CMK (cell line): ENCODE results near the gene GPR21.

Experiments
- DNase-seq: peaks from one replicate; pipeline ENCODE4 v3.0.0-alpha.2; 2010; ENCODE audit warnings: low read depth

The GPR21 gene

GRCh38 chr9:123063896-123064295 is 30.4 kb downstream of the GPR21 start:
- DNase-seq: no peak

- DNase-seq: no peak
Measured at GRCh38 chr9:123064716-123065115, 31.2 kb downstream of the GPR21 start.

DNA sequence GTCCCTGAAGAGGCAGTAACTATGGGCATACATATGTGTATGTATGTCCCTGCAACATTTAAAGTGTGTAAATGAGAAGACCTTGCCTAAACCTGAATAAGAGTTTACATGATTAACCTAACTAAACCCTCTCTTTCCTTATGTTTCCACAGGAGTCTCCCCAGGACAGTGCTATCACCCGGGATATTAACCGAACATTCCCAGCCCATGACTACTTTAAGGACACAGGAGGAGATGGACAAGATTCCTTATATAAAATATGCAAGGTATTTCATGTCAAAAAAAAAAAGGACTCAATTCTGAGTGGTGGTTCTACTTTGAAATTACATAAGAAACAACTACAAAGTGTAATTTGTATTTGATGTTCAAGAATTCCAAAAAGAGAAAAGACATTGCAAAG is 31.7 kb downstream of the GPR21 start:
- no peak for DNase-seq

DNA sequence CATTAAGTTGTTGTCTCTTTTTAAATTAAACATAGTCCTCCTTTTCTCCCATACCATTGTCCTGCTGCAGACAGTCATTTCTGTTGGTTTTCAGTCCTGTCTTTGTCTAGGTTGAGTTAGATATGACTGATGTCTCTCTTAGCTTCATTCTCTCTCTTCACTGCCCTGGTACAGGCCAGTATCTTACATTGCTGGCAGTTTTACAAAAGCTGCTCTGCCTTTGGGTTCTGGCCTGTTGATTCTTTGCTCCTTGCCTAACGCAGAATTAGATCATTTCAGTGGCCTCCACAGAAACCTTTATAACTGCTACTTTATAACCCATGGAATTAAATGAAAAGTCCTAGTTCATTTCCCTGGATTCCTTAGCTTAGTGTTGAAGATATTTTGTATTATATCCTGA is 33.7 kb downstream of the GPR21 start:
- no peak for DNase-seq

DNA sequence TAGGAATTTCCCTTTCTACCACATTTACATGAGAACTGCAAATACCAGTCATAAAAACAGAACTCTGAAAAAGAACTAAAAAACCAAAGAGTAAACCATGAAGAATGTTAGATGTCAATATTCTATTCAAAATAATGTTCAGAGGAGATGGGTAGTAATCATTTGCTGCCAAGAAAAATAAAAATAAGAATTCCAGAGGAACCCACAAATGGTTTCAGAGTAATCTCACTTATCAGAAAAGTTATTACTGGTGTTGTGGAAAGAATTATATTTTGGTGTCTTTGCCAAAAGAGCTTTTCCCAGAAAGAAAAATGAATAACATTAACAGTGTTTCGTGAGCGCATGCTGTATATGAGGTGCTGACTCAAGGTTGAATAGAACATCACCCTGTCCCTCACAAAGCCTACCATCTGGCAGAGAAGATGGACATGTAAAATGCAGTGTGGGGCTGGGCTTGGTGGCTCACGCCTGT is 35.6 kb downstream of the GPR21 start:
- no peak for DNase-seq

- no peak for DNase-seq
Measured at GRCh38 chr9:123070198-123070597, 36.7 kb downstream of the GPR21 start.

DNA sequence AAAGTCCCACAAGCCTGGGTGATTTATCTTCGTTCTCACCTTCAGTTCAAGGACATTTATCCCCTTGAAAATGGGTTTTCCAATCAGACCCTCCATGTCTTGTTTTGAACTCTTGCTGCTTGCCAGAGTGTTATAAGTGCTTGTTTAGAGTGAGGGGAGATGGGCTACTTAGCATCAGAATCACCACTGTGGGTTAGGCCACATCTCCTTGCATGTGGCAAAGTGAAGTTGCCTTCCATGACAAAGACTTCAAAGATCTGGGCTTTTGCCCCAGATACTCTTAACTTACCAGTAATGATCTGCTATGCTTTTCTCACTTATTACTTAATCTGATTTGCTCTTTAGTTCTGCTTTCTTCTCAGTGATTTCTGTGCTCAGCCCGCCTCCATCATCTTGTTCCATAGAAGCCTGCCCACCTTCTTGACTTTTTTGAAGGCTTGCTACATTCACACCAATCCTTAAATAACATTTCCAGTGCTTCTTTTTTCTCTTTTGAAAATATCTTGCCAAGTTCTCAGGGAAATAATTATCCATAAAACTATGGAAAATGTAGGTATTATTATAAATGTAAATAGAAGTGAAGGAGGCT is 39.0 kb downstream of the GPR21 start:
- no peak for DNase-seq

DNA sequence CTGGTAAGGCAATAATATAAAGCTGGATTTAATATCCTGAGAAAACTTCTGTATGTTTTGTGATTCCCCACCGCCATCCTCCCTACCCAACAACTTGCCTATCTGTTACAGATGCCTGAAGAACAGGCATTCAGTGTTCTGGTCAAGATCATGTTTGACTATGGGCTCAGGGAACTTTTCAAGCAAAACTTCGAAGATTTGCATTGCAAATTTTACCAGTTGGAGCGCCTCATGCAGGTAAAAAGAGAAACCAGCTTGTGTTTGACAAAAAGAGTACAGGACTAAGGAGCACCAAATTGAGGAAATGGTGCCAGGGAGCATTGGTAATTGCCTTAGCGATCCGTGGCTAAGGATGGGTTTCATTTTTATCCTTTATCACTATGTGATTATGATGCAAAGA is 40.0 kb downstream of the GPR21 start:
- DNase-seq: no peak

DNA sequence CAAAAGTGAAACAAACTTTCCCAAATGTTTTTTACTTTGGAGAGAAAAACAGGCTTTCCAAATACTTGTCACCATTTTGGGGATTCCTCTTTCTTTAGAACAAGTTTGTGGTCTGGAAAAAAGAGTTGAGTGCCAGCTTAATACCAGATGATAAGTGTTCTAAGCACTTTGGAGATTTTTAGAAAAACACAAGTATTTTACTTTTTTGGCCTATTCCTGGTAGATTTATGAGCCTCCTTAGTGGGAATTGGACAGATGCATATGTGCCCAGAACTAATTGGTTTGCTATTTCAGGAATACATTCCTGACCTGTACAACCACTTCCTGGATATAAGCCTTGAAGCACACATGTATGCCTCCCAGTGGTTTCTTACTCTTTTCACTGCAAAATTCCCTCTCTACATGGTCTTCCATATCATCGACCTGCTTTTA is 40.5 kb downstream of the GPR21 start:
- no peak for DNase-seq

- no peak for DNase-seq
Measured at GRCh38 chr9:123074628-123075027, 41.2 kb downstream of the GPR21 start.

DNA sequence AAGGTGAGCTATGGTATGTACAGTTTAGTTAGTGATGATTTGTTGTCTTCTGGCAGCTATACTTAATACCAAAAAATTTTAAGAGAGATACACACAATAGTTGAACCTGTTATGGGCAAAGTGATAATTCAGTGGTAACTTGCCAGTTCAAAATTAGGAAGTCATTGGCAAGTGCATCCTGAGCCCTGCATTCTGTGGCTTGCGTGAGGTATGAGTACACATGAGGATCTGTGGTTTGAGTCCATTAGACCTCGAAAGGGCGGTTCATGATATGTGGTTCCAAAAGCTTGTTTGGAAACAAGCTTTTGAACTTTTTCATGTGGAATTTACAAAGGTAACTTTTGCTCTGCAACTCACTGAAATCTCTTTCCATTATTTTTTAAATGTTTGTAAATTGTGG is 47.0 kb downstream of the GPR21 start:
- no peak for DNase-seq

DNA sequence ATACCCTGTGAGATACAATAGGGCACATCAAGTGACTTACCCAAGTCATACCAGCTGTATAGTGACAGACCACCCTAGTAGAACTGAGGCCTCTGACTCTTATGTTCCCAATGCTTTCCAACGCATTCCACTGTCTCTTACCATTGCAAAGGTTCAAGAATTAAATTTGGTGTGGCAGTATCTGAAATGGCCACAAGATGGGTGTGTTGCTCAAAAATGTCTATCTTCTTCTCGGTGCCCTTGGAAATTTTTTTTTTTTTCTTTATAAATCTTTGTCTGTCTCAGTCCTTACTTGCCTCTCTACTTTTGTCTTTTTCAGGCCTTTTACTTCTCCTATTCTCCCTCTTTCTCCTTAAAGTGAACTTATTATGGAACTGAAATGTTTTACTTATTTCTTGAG is 48.4 kb downstream of the GPR21 start:
- DNase-seq: peak; percentile 17

- DNase-seq: no peak
Measured at GRCh38 chr9:123083680-123084079, 50.2 kb downstream of the GPR21 start.

GRCh38 chr9:123084256-123084655 is 50.8 kb downstream of the GPR21 start:
- DNase-seq: no peak
